Memory B cell (primary cell): ENCODE measurements around the gene ZCCHC7.
"Not testable (repeated sequence)": the region's sequence is repeated elsewhere in the genome, so short reads cannot be mapped to it uniquely, and the experiment has no call there.

Source experiments
- ATAC-seq: fragments of 150-1000 bp; cut with Tn5 transposase; 2 replicates; pipeline ENCODE4 v1.10.0; 2021; ENCODE audit warnings: low read depth, mild to moderate bottlenecking, moderate library complexity
- DNase-seq, 2 donors: peaks; one replicate each; pipeline ENCODE4 v3.0.0; 2022; ENCODE audit warnings: low spot score in 2 of 2
- H3K27ac Mint-ChIP-seq: one replicate; pipeline ENCODE4 v1.8.0; 2022; ENCODE audit warnings: mild to moderate bottlenecking, moderate library complexity, mixed read lengths
- H3K27me3 Mint-ChIP-seq: one replicate; pipeline ENCODE4 v1.8.0; 2022; ENCODE audit warnings: mixed read lengths
- H3K36me3 Mint-ChIP-seq: one replicate; pipeline ENCODE4 v1.8.0; 2022; ENCODE audit warnings: mild to moderate bottlenecking, mixed read lengths
- H3K4me1 Mint-ChIP-seq: one replicate; pipeline ENCODE4 v1.8.0; 2022; ENCODE audit warnings: mixed read lengths
- H3K4me3 Mint-ChIP-seq: one replicate; pipeline ENCODE4 v1.8.0; 2022; ENCODE audit warnings: mild to moderate bottlenecking, moderate library complexity, mixed read lengths
- H3K9me3 Mint-ChIP-seq: one replicate; pipeline ENCODE4 v1.8.0; 2022; ENCODE audit warnings: mixed read lengths

ZCCHC7 gene

DNA sequence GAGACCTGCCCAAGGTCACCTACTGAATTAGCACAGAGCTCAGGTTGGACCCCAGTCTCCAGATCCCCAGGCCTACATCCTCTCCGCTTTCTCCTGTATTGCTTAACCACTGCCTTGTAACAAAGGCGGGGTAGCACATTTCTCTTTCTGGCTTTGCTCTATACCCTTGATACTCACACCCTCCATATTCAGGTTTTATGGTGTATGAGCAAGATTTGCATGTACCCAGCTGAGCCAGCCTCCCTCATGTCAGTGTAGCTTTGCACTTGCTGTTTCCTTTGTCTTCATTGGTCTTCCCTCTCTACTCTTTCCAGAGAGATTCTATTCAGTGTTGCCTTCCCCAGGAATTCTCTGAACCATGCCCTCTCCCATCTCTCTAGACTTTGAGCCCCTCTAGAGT lies 19.6 kb upstream of the ZCCHC7 start:
- no peaks in the 10 kb centered on the region for H3K27me3 Mint-ChIP-seq
- peak in 1 of 2 donors; percentile 23 for DNase-seq
- peaks cover 23% of the 10 kb centered on the region for H3K4me1 Mint-ChIP-seq
- no peaks in the 10 kb centered on the region for H3K9me3 Mint-ChIP-seq
- peak overlapping the region; percentile 75 for H3K4me3 Mint-ChIP-seq
- peak; percentile 98 for ATAC-seq
- H3K27ac Mint-ChIP-seq: peak overlapping the region; percentile 10
- no peaks in the 10 kb centered on the region for H3K36me3 Mint-ChIP-seq

DNA sequence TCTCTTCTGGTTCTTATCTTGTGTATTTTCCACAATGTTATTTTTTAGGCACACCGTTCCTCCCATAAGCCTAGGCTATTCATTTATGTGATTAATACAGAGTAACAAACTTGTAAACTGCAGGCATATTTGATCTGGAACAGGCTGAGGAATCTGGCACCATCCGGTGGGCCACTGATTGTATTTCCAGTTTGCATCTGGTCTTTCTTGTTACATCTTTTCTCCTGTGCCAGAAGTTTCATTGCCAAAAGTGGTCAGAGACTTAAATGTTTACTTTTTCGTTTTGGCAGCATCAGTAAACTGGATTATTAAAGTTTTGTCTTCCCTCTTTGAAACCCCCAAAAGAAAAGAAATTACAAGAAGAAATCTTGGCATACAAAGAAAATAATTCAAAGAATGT lies 17.9 kb upstream of the ZCCHC7 start:
- no peak for DNase-seq
- no peak for ATAC-seq
- peak overlapping the region; percentile 49 for H3K27ac Mint-ChIP-seq
- H3K9me3 Mint-ChIP-seq: no peaks in the 10 kb centered on the region
- no peaks in the 10 kb centered on the region for H3K27me3 Mint-ChIP-seq
- H3K36me3 Mint-ChIP-seq: no peaks in the 10 kb centered on the region
- peaks cover 31% of the 10 kb centered on the region for H3K4me1 Mint-ChIP-seq
- no peak overlapping the region for H3K4me3 Mint-ChIP-seq

DNA sequence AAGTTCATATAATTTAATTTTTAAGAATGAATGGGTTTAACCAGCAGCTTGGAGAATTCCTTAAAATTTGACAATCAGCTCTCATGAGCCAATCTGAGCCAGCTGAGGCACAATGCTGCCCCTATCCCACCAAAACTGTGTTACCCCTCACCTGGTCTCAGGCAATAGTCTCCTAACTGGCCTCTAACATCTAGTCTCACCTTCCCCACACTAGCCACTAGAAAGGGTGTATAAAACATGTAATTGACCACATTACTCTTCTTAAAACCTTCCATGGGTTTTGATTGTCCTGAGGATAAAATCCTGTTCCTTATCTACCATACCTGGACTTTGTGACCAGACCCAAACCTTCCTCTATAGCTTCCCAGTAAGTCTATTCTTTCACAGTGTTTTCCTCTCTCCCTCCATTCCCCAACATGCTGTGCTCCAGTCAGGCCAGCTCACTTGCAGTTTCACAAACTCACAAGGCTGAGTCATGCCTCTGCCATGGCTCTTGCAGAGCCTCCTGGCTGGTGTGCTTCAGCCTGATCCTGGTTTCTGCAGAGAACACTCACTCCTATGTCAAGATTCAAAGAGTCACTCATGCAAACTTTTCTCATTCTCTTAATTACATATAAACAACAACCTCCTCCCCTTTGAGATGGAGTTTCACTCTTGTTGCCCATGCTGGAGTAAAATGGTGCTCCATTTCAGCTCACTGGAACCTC lies 16.0 kb upstream of the ZCCHC7 start:
- Mint-ChIP-seq H3K36me3 (no peaks in the 10 kb centered on the region), H3K27me3 (no peaks in the 10 kb centered on the region), H3K9me3 (no peaks in the 10 kb centered on the region), H3K4me1 (peaks cover 32% of the 10 kb centered on the region), H3K4me3 (no peak overlapping the region), H3K27ac (no peak overlapping the region)
- DNase-seq: no peak
- no peak for ATAC-seq

DNA sequence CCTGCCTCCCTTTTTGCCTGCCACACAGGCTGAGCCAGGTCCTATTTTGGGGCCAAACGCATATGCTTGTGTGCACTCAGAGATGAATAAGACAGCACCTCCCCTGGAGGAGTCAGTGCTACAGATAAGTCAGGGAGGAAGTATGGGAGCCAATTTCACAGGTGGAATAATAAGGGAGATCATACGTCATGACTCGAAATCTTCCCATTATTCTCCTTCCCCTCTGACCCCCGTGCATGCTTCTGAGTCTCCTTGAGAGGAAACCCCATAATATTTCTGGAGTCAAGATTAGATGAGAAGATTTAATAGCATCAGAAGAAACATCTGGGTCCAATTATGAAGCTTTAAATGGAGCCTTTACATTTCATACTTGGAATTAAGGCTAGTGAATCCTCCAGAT lies 15.1 kb upstream of the ZCCHC7 start:
- DNase-seq (no peak), ATAC-seq (no peak)
- Mint-ChIP-seq H3K36me3 (no peaks in the 10 kb centered on the region), H3K4me3 (no peak overlapping the region), H3K9me3 (no peaks in the 10 kb centered on the region), H3K27ac (no peak overlapping the region), H3K4me1 (peaks cover 29% of the 10 kb centered on the region), H3K27me3 (no peaks in the 10 kb centered on the region)

DNA sequence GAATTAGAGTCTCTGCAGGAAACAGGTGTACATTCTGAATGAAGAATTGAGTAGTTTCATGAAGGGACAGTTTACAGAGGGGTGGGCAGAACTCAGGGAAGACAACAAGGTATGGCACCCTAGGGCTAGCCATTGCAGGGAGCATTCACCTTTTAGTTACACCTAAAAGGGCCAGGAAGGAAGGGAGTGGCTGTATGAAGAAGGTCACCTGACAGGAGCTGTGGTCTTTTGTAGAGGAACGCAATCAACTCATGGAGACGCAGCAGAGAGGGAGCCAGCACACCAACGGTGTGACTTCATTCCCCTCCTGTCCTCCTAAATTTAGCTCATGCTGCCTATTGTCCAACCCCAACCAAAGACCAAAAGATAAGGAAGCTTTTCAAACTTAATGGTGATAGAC lies 12.7 kb upstream of the ZCCHC7 start:
- no peaks in the 10 kb centered on the region for H3K27me3 Mint-ChIP-seq
- ATAC-seq: peak; percentile 68
- H3K27ac Mint-ChIP-seq: peak overlapping the region; percentile 31
- H3K9me3 Mint-ChIP-seq: no peaks in the 10 kb centered on the region
- H3K4me1 Mint-ChIP-seq: peaks cover 21% of the 10 kb centered on the region
- no peaks in the 10 kb centered on the region for H3K36me3 Mint-ChIP-seq
- H3K4me3 Mint-ChIP-seq: peak overlapping the region; percentile 82
- DNase-seq: no peak

DNA sequence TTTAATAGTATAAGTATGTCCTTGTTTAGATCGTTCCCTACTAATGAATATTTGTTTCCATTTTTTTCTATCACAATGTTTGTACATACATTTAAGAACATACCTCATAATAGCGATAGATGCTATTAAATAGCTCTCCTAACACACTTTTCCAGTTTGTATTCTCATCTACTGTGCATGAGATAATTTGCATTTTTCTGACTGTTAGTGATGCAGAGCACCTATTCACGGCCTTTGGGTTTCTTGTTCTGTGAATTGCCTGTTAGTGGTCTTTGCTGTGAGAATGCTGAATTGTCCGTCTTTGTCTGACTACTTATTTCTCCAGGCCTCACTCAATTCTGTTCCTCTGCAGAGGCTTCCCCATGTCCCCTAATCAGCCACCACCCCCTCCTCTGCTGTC lies 5.9 kb upstream of the ZCCHC7 start:
- H3K9me3 Mint-ChIP-seq, H3K36me3 Mint-ChIP-seq, H3K27ac Mint-ChIP-seq, H3K4me3 Mint-ChIP-seq, DNase-seq, H3K27me3 Mint-ChIP-seq: not testable (repeated sequence)
- peak; percentile 54 for ATAC-seq
- peaks cover 18% of the 10 kb centered on the region for H3K4me1 Mint-ChIP-seq

DNA sequence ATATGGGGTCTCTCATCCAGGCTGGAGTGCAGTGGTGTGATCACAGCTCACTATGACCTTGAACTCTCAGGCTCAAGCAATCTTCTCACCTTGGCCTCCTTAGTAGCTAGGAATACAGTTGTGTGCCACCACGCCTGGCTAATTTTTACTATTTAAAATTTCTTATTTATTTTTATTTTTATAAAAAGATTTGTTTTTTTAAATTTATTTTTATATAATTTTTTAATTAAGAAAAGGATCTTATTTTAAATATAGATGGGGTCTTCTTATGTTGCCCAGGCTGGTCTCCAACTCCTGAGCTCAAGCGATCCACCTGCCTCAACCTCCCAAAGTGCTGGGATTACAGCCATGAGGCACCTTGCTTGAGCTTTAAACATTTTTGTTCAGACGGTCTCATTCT lies 2.4 kb upstream of the ZCCHC7 start:
- ATAC-seq: no peak
- Mint-ChIP-seq H3K27me3 (no peaks in the 10 kb centered on the region), H3K4me3 (no peak overlapping the region), H3K4me1 (peaks cover 25% of the 10 kb centered on the region), H3K27ac (no peak overlapping the region), H3K9me3 (no peaks in the 10 kb centered on the region), H3K36me3 (no peaks in the 10 kb centered on the region)
- no peak for DNase-seq

DNA sequence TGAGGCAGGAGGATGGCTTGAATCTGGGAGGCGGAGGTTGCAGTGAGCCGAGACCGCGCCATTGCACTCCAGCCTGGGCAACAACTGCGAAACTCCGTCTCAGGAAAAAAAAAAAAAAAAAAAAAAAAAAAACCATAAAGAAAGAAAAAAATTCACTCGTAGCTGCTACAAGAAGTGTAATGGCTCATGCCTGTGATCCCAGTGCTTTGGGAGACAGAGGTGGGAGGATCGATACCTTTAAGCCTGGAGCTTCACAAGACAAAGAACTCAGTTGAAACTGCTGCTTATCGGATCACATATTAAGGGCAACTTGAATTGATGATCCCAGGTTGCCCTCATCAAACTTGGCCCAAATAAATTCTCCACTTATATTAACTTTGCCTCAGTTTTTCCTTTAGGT lies 1.0 kb upstream of the ZCCHC7 start:
- H3K4me3 Mint-ChIP-seq: no peak overlapping the region
- ATAC-seq: no peak
- DNase-seq: no peak
- peaks cover 31% of the 10 kb centered on the region for H3K4me1 Mint-ChIP-seq
- H3K9me3 Mint-ChIP-seq: no peaks in the 10 kb centered on the region
- no peaks in the 10 kb centered on the region for H3K27me3 Mint-ChIP-seq
- no peaks in the 10 kb centered on the region for H3K36me3 Mint-ChIP-seq
- no peak overlapping the region for H3K27ac Mint-ChIP-seq

DNA sequence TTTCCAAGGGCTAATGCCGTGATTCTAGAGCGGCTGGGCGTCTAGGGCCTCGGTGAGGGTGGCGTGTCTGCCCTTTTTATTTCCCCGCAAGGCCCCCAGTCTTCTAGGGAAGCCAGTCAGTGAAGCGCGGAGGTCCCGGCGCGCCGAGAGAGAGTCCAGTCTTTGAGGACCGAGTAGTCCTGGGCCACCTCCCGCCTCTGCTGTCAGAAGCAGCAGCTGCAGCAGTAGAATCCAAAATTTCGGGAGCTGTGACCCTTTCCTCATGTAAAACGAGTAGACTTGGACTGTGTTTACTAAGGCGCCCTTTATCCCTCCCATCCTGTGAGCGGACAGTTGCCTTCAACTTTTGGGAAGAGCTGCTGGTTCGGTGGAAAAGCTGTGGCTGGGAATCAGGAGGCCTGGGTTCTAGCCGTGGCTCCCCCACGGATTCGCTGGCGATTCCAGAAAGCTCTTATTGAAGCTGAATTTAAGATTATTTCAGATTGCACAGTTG lies 515 bp downstream of the ZCCHC7 start:
- H3K36me3 Mint-ChIP-seq, DNase-seq, ATAC-seq, H3K9me3 Mint-ChIP-seq, H3K27me3 Mint-ChIP-seq: not testable (repeated sequence)
- H3K27ac Mint-ChIP-seq: peak overlapping the region; percentile 98
- peak overlapping the region; percentile 98 for H3K4me3 Mint-ChIP-seq
- H3K4me1 Mint-ChIP-seq: peaks cover 31% of the 10 kb centered on the region

DNA sequence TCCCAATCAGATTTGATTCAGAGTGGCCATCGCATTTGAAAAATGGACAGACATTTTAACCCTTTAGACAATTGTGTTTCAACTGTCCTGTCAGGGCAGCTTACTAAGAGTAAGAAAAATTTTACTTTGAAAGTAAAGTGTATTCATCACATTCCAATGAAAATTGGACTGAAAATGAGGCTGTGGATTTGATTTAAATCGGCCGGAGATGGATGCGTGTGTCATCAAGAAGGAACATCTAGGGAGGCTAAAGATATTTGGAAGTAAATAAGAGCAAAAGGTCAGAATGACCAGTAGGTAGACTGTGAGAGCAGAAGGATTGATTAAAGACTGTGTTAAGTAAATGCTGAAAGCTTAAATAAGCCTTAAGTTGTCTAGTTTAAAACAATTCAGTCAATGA lies 1.5 kb downstream of the ZCCHC7 start:
- Mint-ChIP-seq H3K4me3 (peak overlapping the region; percentile 98), H3K27me3 (no peaks in the 10 kb centered on the region), H3K36me3 (peaks cover 2% of the 10 kb centered on the region), H3K4me1 (peaks cover 27% of the 10 kb centered on the region), H3K27ac (peak overlapping the region; percentile 98), H3K9me3 (no peaks in the 10 kb centered on the region)
- ATAC-seq: no peak
- no peak for DNase-seq

DNA sequence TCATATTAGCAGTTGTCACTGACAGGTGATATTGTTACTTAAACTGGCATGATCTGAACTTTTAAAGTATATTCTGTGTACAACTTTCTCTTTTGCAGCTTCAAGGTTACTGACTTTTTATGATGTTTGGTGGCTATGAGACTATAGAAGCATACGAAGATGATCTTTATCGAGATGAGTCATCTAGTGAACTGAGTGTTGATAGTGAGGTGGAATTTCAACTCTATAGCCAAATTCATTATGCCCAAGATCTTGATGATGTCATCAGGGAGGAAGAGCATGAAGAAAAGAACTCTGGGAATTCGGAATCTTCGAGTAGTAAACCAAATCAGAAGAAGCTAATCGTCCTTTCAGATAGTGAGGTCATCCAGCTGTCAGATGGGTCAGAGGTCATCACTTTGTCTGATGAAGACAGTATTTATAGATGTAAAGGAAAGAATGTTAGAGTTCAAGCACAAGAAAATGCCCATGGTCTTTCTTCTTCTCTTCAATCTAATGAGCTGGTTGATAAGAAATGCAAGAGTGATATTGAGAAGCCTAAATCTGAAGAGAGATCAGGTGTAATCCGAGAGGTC lies 5.9 kb downstream of the ZCCHC7 start:
- Mint-ChIP-seq H3K4me3 (no peak overlapping the region), H3K27ac (no peak overlapping the region), H3K4me1 (peaks cover 28% of the 10 kb centered on the region), H3K36me3 (peaks cover 7% of the 10 kb centered on the region), H3K9me3 (no peaks in the 10 kb centered on the region), H3K27me3 (no peaks in the 10 kb centered on the region)
- no peak for DNase-seq
- ATAC-seq: no peak

DNA sequence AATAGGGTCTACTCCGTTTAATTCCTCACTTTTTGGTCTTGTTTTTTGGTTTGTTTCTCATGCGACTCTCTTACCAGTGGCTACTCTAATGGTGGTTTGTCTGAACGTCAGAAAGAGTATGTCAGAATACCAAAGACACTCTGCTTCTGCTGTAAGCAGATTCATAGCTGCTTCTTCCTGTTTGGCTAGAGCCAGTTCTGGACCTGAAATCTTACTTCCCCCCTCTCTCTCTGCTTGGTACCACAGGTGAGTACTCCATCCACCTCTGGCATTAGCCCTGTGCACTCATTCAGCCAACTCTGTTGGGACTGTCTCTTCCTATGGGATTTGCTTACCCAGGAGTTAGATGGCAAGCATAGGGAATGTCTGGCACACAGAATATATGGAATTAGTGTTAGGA lies 6.6 kb downstream of the ZCCHC7 start:
- Mint-ChIP-seq H3K9me3 (no peaks in the 10 kb centered on the region), H3K36me3 (peaks cover 11% of the 10 kb centered on the region), H3K4me1 (peaks cover 29% of the 10 kb centered on the region), H3K27ac (no peak overlapping the region), H3K4me3 (no peak overlapping the region), H3K27me3 (no peaks in the 10 kb centered on the region)
- ATAC-seq (peak; percentile 35), DNase-seq (no peak)

DNA sequence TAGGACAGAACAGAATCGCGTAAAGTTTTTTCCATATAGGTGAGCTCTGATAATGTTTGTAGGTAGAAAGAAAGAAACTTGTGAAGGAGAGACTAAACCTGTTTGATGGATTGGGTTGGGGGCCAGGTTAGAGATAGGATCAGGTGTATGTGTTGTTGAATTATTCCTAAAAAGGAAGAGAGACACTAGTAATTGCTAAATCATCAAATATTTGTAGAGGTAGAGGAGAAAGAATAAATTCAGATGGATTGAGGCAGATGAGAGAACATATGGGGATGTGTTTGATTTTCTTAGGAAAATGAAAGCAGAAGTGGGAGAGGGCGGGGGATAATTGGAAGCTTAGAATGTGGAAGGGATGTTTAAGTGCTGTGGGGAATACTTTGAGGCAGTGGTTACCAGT lies 7.7 kb downstream of the ZCCHC7 start:
- Mint-ChIP-seq H3K4me3 (no peak overlapping the region), H3K36me3 (peaks cover 17% of the 10 kb centered on the region), H3K27ac (no peak overlapping the region), H3K27me3 (no peaks in the 10 kb centered on the region), H3K4me1 (peaks cover 28% of the 10 kb centered on the region), H3K9me3 (no peaks in the 10 kb centered on the region)
- no peak for ATAC-seq
- DNase-seq: no peak

DNA sequence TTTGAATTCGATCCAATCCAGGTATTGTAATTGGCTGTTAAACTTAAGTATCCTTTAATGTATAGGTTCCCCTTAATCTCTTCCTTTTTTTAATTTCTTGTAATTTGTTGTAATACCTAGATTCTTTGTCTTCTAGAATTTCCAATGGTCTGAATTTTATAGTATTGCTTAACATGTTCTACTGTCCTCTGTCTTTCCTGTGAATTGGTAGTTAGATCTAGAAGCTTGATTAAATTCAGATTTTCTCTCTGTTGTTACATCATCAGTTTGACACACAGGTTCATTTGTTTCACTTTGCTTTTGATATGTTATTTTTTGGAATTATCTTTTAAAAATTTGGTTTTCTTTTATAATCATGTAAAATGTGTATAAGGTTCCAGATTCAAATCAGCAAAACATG lies 13.8 kb downstream of the ZCCHC7 start:
- Mint-ChIP-seq H3K4me3 (no peak overlapping the region), H3K27ac (peak overlapping the region; percentile 36), H3K27me3 (no peaks in the 10 kb centered on the region), H3K36me3 (peaks cover 31% of the 10 kb centered on the region), H3K4me1 (peaks cover 32% of the 10 kb centered on the region), H3K9me3 (no peaks in the 10 kb centered on the region)
- DNase-seq (no peak), ATAC-seq (no peak)

DNA sequence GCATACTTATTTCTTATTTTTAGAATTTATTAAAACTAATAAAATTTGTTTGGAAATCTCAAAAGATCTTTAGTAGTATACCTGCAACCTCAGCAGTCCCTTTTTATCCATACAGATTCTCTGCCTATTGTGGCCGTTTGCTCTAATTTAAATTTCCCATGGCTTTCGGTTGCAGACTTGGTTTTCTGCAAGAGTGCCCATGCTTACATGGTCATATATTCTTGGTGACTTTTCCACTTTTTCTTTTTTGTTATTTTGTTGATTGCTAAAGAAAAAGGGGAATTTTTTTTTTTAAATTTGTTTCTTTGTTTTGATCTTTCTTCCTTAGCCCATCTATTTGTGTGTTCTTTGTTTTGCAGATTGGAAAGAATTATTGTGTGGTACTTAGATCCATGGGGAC lies 20.6 kb downstream of the ZCCHC7 start:
- no peak overlapping the region for H3K27ac Mint-ChIP-seq
- H3K36me3 Mint-ChIP-seq: peaks cover 15% of the 10 kb centered on the region
- H3K4me1 Mint-ChIP-seq: peaks cover 27% of the 10 kb centered on the region
- H3K4me3 Mint-ChIP-seq: no peak overlapping the region
- ATAC-seq: no peak
- H3K27me3 Mint-ChIP-seq: no peaks in the 10 kb centered on the region
- no peak for DNase-seq
- H3K9me3 Mint-ChIP-seq: no peaks in the 10 kb centered on the region
